ENCODE results near the gene TCEAL3. TPM values are rescaled to one million over a fixed set of nuclear protein-coding genes. Genes with fewer than 3 reads are reported as not detected.

Gene TCEAL3
- total and polyA plus RNA-seq, 8 donors, result 7.0 to 40.2 (median 8.1) TPM

GRCh38 chrX:103565752-103566151 lies 42.0 kb upstream of the TCEAL3 start:
- H3K27ac ChIP-seq, result no peak overlapping the region
- FAIRE-seq, result no peak
- no peak for ATAC-seq
- H3K9me3 ChIP-seq, result no peaks in the 10 kb centered on the region
- no peak for DNase-seq
- H3K27me3 ChIP-seq, result peaks cover 0 to 10% (median 0%) of the 10 kb centered on the region in 4 donors
- WGBS, 2 donors, result 24 to 54% methylated on average over 1 of the region's 1 CpG
- TF ChIP-seq, protein P1, sequence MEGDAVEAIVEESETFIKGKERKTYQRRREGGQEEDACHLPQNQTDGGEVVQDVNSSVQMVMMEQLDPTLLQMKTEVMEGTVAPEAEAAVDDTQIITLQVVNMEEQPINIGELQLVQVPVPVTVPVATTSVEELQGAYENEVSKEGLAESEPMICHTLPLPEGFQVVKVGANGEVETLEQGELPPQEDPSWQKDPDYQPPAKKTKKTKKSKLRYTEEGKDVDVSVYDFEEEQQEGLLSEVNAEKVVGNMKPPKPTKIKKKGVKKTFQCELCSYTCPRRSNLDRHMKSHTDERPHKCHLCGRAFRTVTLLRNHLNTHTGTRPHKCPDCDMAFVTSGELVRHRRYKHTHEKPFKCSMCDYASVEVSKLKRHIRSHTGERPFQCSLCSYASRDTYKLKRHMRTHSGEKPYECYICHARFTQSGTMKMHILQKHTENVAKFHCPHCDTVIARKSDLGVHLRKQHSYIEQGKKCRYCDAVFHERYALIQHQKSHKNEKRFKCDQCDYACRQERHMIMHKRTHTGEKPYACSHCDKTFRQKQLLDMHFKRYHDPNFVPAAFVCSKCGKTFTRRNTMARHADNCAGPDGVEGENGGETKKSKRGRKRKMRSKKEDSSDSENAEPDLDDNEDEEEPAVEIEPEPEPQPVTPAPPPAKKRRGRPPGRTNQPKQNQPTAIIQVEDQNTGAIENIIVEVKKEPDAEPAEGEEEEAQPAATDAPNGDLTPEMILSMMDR (IDR thresholded peaks at IDR 0.05), result no peak
- intact Hi-C loops (cut with DNase I), result no loop called here
- no peaks in the 10 kb centered on the region for H3K4me1 ChIP-seq
- no peaks in the 10 kb centered on the region for H3K36me3 ChIP-seq
- H3K4me3 ChIP-seq, result no peak overlapping the region

DNA sequence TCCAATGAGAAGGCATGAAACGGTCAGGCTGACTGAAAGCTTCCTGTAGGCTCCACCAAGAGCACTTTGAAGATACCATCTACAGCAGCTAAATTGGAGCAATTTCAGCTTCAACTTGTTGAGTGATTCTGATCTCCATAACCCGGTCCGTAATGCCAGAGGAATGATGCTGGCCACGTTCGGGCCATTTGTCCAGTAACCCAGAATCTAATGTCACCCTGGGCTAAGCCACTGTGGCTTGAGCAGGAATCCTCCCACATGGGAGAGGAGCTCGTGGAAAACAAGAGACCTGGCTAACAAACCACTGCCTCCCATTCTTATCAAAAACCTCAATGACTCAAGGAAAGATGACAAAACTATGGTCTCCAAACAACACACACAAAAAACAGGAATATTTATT lies 36.6 kb upstream of the TCEAL3 start:
- TF ChIP-seq, protein P1 (IDR thresholded peaks at IDR 0.05), result no peak
- FAIRE-seq, result no peak
- ATAC-seq, result no peak
- intact Hi-C loops (cut with DNase I), result no loop called here
- Histone ChIP-seq H3K27ac (no peak overlapping the region), H3K36me3 (no peaks in the 10 kb centered on the region), H3K9me3 (no peaks in the 10 kb centered on the region), H3K4me1 (no peaks in the 10 kb centered on the region), H3K4me3 (no peak overlapping the region), H3K27me3 (peaks cover 0 to 10% (median 0%) of the 10 kb centered on the region in 4 donors)
- DNase-seq, result no peak
- 83 to 87% methylated on average over 6 of the region's 6 CpGs for WGBS, 2 donors

- H3K27ac ChIP-seq, result no peak overlapping the region
- no peaks in the 10 kb centered on the region for H3K4me1 ChIP-seq
- no peak for DNase-seq
- intact Hi-C loops (cut with DNase I), result no loop called here
- 59 to 76% methylated on average over 4 of the region's 4 CpGs for WGBS, 2 donors
- TF ChIP-seq, protein P1 (IDR thresholded peaks at IDR 0.05), result no peak
- ATAC-seq, result no peak
- H3K9me3 ChIP-seq, result no peaks in the 10 kb centered on the region
- no peak overlapping the region for H3K4me3 ChIP-seq
- peaks cover 0 to 12% (median 0%) of the 10 kb centered on the region in 4 donors for H3K27me3 ChIP-seq
- FAIRE-seq, result no peak
- H3K36me3 ChIP-seq, result no peaks in the 10 kb centered on the region
These were observed 36.0 kb upstream of the TCEAL3 start for GRCh38 chrX:103571726-103572125.

GRCh38 chrX:103573202-103573601 lies 34.6 kb upstream of the TCEAL3 start:
- WGBS, 2 donors, result 68 to 69% methylated on average over 1 of the region's 1 CpG
- Histone ChIP-seq H3K27me3 (peaks cover 0 to 20% (median 0%) of the 10 kb centered on the region in 4 donors), H3K4me3 (no peak overlapping the region), H3K27ac (no peak overlapping the region), H3K4me1 (no peaks in the 10 kb centered on the region), H3K36me3 (no peaks in the 10 kb centered on the region), H3K9me3 (no peaks in the 10 kb centered on the region)
- FAIRE-seq (no peak), DNase-seq (no peak), ATAC-seq (no peak)
- TF ChIP-seq, protein P1 (IDR thresholded peaks at IDR 0.05), result no peak
- intact Hi-C loops (cut with DNase I), result no loop called here

GRCh38 chrX:103584596-103584995 lies 23.2 kb upstream of the TCEAL3 start:
- no peaks in the 10 kb centered on the region for H3K4me1 ChIP-seq
- intact Hi-C loops (cut with DNase I), result no loop called here
- H3K36me3 ChIP-seq, result no peaks in the 10 kb centered on the region
- FAIRE-seq (no peak), DNase-seq (no peak), ATAC-seq (no peak)
- TF ChIP-seq, protein P1 (IDR thresholded peaks at IDR 0.05), result no peak
- H3K9me3 ChIP-seq, result no peaks in the 10 kb centered on the region
- H3K4me3 ChIP-seq, result no peak overlapping the region
- no peak overlapping the region for H3K27ac ChIP-seq
- H3K27me3 ChIP-seq, result peaks cover 0 to 7% (median 0%) of the 10 kb centered on the region in 4 donors
- 72 to 86% methylated on average over 3 of the region's 3 CpGs for WGBS, 2 donors

Measured in pancreas (tissue), 10 donors.